GM21723 (cell line): Measurements from ENCODE around the gene PFKFB3.
"Not testable (repeated sequence)": the region's sequence is repeated elsewhere in the genome, so short reads cannot be mapped to it uniquely, and the experiment has no call there.

Experiments
- ATAC-seq: cut with Tn5 transposase; IDR thresholded peaks from one replicate; pipeline ENCODE4 v1.9.1; 2021; ENCODE audit warnings: mild to moderate bottlenecking, moderate library complexity; ENCODE audit not compliant: unreplicated experiment

PFKFB3 gene

DNA sequence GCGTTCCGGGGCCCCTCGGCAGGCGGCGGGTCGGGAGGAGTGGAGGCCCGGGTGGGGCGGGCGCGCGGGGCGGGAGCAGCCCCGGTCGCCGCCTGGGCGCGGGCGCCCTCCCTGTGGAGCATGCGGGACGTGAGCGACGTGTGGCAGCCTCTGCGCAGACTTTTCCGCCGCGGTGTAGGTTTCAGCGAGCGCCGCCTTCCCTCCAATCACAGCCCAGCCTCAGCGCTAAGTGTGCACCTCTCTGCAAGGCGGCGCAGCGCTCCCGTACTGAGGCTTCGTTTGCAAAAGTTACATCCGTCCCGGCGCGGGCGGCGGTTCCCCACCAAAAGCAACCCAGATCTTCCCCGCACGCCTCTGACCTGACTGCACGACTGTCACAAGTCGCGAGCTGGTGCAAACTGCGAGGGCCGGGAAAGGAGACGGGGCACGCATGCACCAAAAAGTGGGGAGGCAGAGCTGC lies 1.2 kb upstream of the PFKFB3 start:
- ATAC-seq = peak; percentile 53

DNA sequence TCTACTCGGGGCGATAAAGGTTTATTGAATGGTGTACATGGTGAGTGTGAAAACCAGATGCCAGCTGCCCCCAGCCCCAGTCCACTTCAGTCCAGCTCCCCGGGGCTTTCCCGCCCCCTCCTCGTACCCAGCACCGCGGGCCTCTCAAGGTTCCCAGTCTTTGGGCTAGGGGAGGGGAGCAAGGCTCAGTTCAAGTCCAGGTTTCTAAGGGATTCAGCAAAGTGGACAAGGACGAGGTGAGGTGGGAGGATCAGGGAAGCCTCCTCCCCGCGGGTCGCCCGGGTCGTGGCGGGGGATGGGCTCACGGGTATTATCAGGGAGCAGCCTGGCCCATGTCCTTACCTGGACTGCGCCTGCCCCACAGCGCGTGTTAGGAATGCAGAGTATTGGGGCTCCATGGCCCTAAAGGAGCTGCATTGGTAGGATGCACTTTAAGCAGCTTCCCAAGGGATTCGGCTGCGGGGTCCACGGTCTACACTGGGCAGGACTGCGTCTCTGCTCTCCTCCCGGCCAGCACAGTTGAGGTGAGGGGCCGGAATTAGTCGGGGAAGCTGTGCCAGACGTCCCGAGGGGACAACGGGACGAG lies 541 bp upstream of the PFKFB3 start:
- peak; percentile 3 for ATAC-seq

DNA sequence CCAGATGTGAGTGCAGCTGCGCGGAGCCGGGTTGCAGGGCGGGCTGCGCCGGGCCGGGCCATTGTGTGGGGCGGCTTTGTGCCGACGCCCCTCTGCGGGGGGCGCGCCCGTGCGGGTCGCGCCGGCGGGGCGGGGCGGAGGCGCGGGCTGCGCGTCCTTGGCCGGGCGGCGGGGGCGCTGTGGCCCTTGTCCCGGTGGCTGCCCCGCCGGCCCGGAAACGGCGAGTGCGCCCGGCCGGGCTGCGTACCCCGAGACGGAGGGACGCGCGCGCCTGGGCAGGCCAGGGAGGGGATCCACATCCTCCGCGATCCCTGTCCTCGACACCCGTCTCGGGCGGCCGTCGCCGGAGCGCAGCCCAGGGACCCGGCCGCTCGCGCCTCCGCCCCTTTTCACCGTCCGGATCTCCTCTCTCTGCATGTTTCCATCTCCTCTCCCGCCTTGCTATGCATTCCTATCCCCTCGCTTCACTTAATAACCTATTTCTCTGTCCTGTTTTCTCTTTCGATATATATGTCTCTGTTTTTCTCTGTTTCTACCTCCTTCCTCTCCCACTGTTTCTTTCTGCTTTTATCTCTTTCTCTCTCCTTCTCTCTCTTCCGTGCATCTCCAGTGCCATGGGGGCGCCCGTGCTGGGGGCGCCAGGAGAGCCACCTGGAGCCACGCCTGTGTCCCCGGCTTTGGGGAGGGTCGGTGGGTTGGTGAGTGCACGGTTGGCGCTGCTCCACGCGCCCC lies 765 bp downstream of the PFKFB3 start:
- ATAC-seq = peak; percentile 46

DNA sequence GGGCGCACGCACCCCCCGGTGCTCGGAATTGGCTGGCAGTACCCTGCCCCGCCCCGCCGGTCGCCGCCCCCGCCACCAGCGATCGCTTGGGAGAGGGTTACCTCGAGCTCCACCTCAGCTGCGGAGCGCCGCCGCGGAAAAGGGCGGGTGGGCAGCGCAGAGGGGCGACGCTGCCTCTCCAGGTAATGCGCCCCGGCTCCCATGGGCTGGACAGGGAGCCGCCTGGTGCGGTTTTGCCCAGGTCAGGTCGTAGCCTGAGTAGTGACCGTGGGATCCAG lies 1.3 kb downstream of the PFKFB3 start:
- ATAC-seq = no peak

DNA sequence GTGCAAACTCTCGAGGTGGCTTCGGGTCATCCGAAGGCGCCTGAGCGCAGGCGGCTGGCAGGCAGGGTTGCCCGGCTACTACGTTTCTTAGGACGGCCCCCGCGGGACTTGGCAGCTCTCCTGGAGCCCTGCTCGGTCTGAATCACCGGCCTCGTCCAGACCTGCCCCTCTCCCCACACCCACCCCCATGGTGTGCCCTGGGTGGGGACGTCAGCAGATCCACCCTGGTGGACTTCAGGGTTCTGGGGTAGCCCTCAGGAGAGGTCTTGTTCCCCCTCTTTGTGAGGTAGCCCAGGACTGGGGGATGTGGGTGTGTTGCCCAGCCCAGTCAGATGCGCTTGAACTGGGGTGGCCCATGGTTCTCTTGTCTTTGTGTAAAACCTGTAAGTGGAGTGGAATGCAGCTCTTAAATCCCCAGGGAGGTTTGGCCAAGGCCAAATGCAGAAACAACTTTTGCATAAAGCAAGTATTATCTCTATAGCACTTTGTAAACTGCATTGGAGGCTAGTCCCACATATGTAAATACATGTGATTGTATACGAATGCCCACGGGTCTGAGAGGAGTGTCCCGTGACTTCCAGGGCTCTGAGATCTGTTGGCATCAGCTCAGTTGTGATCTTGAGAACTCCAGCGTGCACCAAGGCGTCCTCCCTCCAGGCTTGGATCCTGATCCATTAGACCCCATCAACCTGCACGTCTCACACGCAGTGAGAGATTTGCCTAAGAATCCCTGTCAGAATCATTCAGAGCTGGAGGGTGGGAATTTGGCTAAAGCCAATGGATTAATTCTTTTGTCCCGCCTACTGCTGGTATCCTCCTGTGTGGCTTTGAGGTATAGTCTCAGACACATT lies 1.8 kb downstream of the PFKFB3 start:
- no peak for ATAC-seq

DNA sequence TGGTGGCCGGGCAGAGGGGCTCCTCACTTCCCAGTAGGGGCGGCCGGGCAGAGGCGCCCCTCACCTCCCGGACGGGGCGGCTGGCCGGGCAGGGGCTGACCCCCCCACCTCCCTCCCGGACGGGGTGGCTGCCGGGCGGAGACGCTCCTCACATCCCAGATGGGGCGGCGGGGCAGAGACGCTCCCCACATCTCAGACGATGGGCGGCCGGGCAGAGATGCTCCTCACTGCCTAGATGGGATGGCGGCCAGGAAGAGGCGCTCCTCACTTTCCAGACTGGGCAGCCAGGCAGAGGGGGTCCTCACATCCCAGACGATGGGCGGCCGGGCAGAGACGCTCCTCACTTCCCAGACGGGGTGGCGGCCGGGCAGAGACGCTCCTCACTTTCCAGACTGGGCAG lies 3.8 kb downstream of the PFKFB3 start:
- not testable (repeated sequence) for ATAC-seq

DNA sequence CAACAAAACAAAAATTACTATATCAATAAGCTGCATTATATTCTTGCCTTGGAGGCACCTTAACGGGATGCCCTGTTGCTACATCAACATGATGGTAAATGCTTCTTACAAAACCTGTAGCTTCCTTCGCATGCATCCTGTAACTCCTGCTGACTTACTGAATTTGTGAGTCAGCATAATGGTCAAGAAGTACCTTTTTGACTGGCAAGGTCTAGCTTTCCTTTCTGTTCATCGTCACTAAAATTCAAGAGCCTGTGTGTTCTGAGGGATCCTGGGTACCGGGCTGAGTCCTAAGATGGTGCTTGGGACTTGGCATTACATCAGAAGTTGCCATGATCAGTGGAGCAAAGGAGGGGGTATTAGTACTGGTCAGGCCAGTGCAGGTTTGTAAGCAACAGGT lies 4.9 kb downstream of the PFKFB3 start:
- ATAC-seq = no peak

DNA sequence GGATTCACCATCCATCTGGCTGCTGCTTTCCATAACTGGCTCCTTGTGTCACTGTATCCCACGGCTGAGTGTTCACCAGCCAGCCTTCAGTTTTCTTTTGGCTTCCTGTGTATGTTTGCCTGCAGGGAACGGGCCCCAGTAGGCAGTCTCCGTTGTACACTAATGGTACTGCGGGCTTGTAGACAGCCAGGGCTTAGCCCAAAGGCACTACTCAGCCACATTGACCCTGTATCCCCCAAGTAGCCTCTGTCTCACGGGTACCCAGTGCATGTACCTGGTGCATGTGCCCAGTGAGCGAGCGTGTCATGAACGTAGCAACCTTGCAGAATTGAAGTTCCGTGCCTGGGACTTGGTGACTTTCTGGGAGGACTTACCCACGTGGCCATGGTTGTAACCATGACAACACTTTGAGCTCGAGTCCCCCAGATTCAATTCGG lies 6.1 kb downstream of the PFKFB3 start:
- ATAC-seq = no peak

DNA sequence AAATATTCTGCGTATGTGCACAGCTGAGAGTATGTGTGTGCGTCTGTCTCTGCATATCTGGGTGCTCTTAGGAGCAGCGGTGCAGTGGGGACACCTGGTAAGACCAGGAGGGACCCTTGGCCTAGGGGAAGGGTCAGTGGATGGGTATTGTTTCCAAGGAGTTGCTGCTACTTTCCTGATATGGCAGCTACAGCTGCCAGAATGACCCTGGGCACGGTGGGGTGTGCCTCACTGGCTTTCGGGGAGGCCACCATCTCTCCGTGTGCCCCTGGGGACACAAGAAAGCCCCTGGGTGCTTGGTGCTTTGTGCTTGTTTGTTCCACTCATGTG lies 8.6 kb downstream of the PFKFB3 start:
- ATAC-seq = no peak

DNA sequence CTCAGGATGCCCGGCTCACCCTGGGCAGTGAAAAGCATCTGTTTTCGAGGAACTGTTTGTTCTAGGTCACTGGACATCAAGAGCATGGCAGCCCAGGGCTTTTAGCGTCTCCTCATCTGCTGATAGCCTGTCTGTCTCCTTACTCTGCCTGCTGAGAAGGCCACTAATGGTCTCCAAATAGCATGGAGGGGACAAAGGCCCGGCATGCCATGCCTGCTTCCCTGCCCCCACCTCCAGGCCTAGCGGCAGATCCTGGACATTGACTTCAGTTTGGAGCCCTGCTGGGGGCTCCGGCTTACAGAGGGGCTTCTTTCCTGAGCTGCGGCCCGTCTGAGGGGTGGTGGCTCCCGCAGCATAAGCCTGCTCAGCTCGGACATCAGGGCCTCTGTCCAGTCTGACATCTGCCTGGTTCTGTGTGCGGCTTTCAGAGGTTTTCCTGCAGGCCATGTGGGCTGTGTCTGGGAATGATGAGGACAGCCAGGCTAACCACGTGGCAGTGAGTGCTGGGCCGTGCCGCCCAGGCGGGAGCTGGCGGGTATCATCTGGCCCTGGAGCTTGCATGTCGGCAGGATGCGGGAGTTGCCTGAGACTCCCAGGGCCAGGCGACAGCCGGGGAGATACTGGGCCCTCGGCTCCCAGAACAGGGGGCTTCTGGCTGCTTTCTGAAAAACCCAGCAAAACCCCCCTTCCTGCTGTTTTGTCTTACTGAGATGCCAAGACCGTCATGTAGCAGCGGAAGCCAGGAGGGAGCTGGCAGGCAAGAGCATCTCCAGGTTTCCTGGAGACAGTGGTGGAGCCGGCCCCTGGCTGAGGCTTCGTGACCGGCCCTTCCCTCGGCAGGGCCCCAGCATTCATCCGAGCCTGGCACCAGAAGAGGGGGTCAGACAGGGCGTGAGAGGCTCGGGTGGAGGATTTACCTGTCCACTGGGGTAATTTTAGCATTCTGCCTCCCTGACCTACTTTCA lies 9.2 kb downstream of the PFKFB3 start:
- no peak for ATAC-seq

DNA sequence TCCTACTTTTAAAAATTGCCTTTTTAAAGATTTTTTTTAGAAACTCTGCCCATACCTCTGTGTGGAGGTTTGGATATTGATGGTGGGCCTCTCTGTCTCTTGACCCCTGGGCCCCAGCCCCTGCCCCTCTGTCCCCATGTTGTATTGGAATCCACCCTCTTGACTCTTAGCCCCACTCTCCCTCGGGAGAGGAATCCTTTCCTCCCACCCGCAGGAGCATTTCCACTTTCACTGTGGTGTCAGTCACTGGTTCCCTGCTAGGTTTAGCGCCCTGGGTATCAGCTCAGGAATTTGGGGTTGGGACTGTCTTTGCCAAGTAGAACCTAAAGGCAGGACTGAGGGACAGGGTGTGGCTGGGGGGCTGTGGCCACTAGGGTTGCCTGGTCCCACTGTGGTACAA lies 10.1 kb downstream of the PFKFB3 start:
- no peak for ATAC-seq

DNA sequence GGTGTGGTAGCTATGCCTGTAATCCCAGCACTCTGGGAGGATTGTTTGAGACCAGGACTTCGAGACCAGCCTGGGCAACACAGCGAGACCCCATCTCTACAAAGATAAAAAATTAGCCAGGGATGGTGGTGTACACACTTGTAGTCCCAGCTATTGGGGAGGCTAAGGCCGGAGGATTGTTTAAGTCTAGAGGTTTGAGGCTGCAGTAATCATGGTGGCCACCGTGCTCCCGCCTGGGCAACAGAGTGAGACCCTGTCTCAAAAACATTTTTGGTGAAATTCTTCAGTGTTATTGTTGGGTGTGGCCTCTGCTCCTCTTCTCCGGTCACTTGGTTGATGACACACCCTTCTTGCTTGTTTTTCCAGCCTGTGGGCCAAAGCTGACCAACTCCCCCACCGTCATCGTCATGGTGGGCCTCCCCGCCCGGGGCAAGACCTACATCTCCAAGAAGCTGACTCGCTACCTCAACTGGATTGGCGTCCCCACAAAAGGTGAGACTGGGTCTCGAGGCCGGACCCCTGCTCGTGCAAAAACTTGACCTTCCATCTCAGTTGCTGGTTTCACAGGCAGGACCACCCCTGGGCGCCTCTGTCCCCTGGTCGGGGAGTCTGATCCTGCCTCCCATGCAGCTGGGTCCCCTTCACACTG lies 10.6 kb downstream of the PFKFB3 start:
- no peak for ATAC-seq

DNA sequence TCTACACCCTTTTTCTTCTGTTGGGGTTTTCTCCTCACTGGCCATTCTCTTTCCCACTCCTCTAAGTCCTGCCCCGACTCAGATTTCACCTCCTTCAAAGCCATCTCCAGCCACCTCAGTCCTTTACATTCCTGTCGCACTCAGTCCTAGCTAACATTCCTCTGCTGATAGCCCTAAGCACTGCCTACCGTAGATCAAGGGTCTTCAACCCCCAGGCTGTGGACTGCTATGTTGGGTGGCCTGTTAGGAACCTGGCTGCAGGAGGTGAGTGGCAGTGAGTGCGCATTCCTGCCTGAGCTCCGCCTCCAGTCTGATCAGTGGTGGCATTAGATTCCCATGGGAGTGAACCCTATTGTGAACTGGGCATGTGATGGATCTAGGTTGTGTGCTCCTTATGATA lies 11.2 kb downstream of the PFKFB3 start:
- ATAC-seq = no peak

DNA sequence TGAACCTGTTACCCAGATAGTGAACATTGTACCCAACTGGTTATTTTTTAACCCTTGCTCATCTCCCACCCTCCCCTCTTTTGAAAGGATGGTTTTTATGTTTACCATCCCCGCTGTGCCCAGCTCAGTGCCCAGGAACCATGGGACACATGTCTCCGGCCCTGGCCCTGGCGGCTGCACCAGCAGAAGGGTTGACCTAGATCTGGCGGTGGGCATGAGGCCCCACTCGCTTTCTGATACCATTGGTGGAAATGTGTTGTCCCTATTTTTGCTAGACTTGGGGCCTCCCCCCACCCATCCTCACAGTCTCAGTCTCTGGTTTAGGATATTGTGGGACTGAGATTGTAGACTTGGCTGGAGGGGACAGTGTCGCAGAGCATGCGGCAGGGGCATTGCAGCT lies 11.9 kb downstream of the PFKFB3 start:
- no peak for ATAC-seq

DNA sequence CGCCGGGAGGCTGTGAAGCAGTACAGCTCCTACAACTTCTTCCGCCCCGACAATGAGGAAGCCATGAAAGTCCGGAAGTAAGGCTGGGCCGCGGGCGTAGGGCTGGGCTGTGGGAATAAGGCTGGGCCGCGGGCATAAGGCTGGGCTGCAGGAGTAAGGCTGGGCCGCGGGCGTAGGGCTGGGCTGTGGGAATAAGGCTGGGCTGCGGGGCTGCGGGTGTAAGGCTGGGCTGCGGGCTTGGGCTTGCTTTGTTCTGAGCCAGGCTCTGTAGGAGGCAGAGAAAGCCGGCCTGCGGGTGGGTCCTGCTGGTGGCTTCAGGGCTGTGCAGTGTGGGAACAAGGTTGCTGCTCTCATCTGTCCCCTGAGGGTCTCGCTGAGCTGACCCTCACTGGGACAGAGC lies 12.5 kb downstream of the PFKFB3 start:
- no peak for ATAC-seq

DNA sequence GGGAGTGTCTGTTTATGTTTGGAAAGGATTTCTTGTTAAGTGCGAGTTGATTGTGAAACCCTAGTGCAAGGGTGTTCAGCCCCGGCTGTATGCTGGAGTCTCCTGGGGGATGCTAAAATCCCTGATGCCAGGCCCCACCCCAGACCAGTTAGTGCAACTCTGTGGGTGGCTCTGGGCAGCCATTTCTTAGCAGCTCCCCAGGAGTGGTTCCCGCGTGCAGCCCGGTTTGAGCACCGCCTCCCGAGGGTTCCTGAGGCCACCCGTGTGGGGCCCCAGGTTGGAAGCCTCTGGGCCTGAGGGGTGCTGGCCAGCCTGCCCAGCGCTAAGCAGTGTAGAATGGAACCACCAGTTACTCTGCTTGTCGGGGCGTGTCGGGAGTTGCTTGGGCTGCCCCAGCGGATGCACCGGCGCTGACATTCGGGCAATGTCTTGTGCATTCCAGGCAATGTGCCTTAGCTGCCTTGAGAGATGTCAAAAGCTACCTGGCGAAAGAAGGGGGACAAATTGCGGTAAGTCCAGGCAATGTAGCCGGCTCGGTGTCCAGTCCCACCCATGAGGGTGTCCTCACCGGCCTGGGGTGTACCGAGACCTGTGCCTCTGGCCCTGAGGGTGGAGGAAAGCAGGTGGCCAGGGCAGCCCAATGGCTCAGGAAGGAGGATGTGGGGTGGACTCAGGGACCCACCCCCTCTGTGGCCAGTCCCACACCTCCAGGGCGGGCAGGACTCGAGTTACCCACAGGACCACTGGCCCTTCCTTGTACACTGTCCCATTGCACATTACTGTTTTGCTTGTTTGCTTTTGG lies 13.2 kb downstream of the PFKFB3 start:
- no peak for ATAC-seq

DNA sequence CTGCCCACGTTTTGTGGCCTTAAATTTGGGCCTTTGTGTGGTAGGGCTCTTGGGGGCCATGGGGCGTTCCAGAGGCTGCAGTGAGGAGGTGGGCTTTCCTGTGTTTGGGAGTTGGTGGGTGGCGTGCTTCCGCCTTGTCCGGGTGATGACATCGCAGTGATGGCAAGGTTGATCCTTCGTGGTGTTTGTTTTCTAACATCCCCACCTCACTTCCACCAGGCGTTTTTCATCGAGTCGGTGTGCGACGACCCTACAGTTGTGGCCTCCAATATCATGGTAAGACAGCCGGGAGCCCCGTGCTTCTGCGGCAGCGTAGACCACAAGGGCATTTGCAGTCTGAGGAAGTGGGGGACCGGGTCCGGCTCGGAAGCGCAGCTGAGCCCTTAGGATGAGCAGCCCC lies 14.2 kb downstream of the PFKFB3 start:
- no peak for ATAC-seq

DNA sequence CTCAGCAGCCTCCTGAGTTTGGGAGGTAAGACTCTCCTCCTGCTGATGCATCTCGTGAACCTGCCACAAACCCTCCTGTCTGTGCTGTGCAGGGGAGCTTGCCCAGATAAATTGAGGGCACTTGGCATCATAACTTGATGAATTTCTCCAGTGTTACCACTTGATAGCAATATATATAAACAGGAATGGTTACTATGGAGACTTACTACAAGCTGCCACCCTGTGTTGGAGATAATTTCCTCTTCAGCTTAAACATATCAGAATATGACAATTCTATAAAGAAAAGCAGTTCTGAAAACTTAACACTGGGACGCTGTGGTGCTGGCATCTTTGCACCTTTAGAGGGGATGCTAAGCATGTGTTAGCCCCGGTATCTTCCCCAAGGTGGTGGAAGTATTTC lies 14.9 kb downstream of the PFKFB3 start:
- ATAC-seq = no peak

DNA sequence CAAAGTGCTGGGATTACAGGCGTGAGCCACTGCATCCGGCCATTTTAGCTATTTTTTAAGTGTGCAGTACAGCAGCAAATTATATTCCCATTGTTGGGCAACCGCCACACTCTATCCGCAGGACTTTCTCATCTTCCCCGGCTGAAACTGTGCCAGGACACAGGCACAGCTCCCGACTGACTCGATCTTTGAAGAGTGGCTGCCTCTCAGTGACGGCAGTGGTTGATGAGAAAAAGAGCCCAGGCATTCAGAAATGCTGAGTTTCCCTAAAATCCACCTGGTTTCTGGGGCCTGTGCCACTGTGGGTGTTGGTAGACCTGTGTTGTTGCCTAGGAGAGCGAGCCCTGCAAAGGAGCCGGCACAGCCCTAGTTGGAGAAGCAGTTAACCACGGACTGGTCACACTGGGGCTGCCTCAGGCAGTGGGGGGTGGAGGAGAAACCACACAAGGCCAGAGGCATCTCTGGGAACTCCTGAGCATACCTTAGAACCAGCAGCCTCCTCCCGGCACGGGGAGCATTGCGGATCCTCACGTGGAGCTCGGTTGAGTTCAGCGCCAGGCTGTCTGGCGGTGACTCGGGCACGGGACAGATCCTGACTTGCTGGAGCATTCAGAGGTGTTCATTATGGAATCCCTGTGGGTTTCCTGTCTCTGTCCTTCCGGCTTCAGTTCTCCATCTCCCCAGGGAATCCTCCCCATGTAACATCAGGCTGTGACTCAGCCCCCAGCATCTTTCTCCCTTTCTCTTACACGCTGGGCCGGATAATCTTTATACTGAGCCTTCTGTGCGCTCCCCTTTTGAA lies 16.2 kb downstream of the PFKFB3 start:
- ATAC-seq = no peak
